Left lobe of liver (tissue), 2 donors: Measurements from ENCODE around the gene HYDIN. TPM values are rescaled to one million over a fixed set of nuclear protein-coding genes. Genes with fewer than 3 reads are reported as not detected.
"Not testable (repeated sequence)": the region's sequence is repeated elsewhere in the genome, so short reads cannot be mapped to it uniquely, and the experiment has no call there.

ENCODE experiments used
- ATAC-seq: fragments of 200-7000 bp; cut with Tn5 transposase; one replicate; pipeline ENCODE4 v1.9.1; 2020; ENCODE audit warnings: mild to moderate bottlenecking, moderate library complexity
- DNase-seq: peaks from one replicate; pipeline ENCODE4 v3.0.0-alpha.2; 2020; ENCODE audit warnings: low spot score
- total RNA-seq: library from RNA; stranded (reverse); gene quantifications from one replicate; pipeline ENCODE4 v1.2.1, GENCODE V29; 2021
- donor health status: DM: no; HTN: no; CAD: no; lungs with moderate emphysema.
- donor health status: DM: no; HTN: yes; CAD: no.

HYDIN gene
- total RNA-seq, 1 donor from 2014 or later: 0.28 TPM

- no peak for ATAC-seq
- DNase-seq: no peak
These were observed 4.0 kb downstream of the HYDIN start for GRCh38 chr16:71226229-71227141.

GRCh38 chr16:71225145-71225544, 5.4 kb downstream of the HYDIN start:
- ATAC-seq (no peak), DNase-seq (no peak)

- DNase-seq: no peak
- no peak for ATAC-seq
These were observed 12.1 kb downstream of the HYDIN start for GRCh38 chr16:71218306-71218963.

- DNase-seq (no peak), ATAC-seq (no peak)
These were observed 13.0 kb downstream of the HYDIN start for GRCh38 chr16:71217506-71217905.

- no peak for DNase-seq
- no peak for ATAC-seq
These were observed 13.8 kb downstream of the HYDIN start for GRCh38 chr16:71216714-71217113.

GRCh38 chr16:71214746-71215381, 15.7 kb downstream of the HYDIN start:
- peak; percentile 80 for ATAC-seq
- DNase-seq: no peak

GRCh38 chr16:71205482-71206131, 24.9 kb downstream of the HYDIN start:
- DNase-seq (peak; percentile 76), ATAC-seq (peak; percentile 98)

GRCh38 chr16:71203631-71204030, 26.9 kb downstream of the HYDIN start:
- ATAC-seq (no peak), DNase-seq (no peak)

GRCh38 chr16:71201556-71201955, 29.0 kb downstream of the HYDIN start:
- ATAC-seq (no peak), DNase-seq (no peak)

GRCh38 chr16:71201054-71201453, 29.5 kb downstream of the HYDIN start:
- no peak for DNase-seq
- ATAC-seq: no peak

- ATAC-seq (no peak), DNase-seq (no peak)
These were observed 32.1 kb downstream of the HYDIN start for GRCh38 chr16:71198408-71198807.

- no peak for ATAC-seq
- no peak for DNase-seq
These were observed 38.1 kb downstream of the HYDIN start for GRCh38 chr16:71192387-71192786.

- DNase-seq (no peak), ATAC-seq (no peak)
These were observed 41.4 kb downstream of the HYDIN start for GRCh38 chr16:71188956-71189712.

GRCh38 chr16:71185347-71185746, 45.2 kb downstream of the HYDIN start:
- DNase-seq (no peak), ATAC-seq (no peak)

- no peak for DNase-seq
- ATAC-seq: no peak
These were observed 51.0 kb downstream of the HYDIN start for GRCh38 chr16:71179569-71179968.

- no peak for DNase-seq
- no peak for ATAC-seq
These were observed 57.9 kb downstream of the HYDIN start for GRCh38 chr16:71172481-71173207.

GRCh38 chr16:71161007-71161406, 69.5 kb downstream of the HYDIN start:
- not testable (repeated sequence) for ATAC-seq, DNase-seq

GRCh38 chr16:71157278-71157677, 73.2 kb downstream of the HYDIN start:
- not testable (repeated sequence) for ATAC-seq, DNase-seq

- ATAC-seq, DNase-seq: not testable (repeated sequence)
These were observed 77.2 kb downstream of the HYDIN start for GRCh38 chr16:71153329-71153728.

- not testable (repeated sequence) for ATAC-seq
These were observed 78.9 kb downstream of the HYDIN start for GRCh38 chr16:71151654-71152053.

More at GRCh38 chr16:71151654-71152053, 78.9 kb downstream of the HYDIN start:
- DNase-seq: not testable (repeated sequence)
